ENCODE data around the gene GABBR2. TPM values are rescaled to one million over a fixed set of nuclear protein-coding genes. Genes with fewer than 3 reads are reported as not detected.

GABBR2 gene
- total RNA-seq, 1 experiment from 2014 or later: 0.33 TPM

GRCh38 chr9:98702340-98702739 lies 6.4 kb downstream of the GABBR2 start:
- CTCF ChIA-PET: no interaction called here
- no peak for TF ChIP-seq CTCF (IDR thresholded peaks at IDR 0.05; ENCODE audit: unreplicated experiment)
- no peak overlapping the region for H3K27ac Mint-ChIP-seq (ENCODE audit: unreplicated experiment)
- no peak overlapping the region for H3K4me3 Mint-ChIP-seq (ENCODE audit: low read depth, unreplicated experiment)
- no peak for DNase-seq
- BruUV-seq (replicated peaks): no TSS peak
- H3K36me3 Mint-ChIP-seq (ENCODE audit: insufficient read depth, unreplicated experiment): no peaks in the 10 kb centered on the region
- no peaks in the 10 kb centered on the region for H3K9me3 Mint-ChIP-seq (ENCODE audit: low read depth, unreplicated experiment)
- H3K4me1 Mint-ChIP-seq (ENCODE audit: low read depth, unreplicated experiment): no peaks in the 10 kb centered on the region
- intact Hi-C loops (cut with micrococcal nuclease; ENCODE audit: unreplicated experiment): loop anchor here (10.0 kb wide), 2 partner anchors 128 to 388 kb away; no protein-coding TSS in a partner anchor
- peaks cover 85% of the 10 kb centered on the region for H3K27me3 Mint-ChIP-seq (ENCODE audit: unreplicated experiment)

- peaks cover 79% of the 10 kb centered on the region for H3K27me3 Mint-ChIP-seq (ENCODE audit: unreplicated experiment)
- no peaks in the 10 kb centered on the region for H3K4me1 Mint-ChIP-seq (ENCODE audit: low read depth, unreplicated experiment)
- CTCF ChIA-PET: no interaction called here
- H3K27ac Mint-ChIP-seq (ENCODE audit: unreplicated experiment): no peak overlapping the region
- DNase-seq: no peak
- no peaks in the 10 kb centered on the region for H3K36me3 Mint-ChIP-seq (ENCODE audit: insufficient read depth, unreplicated experiment)
- H3K9me3 Mint-ChIP-seq (ENCODE audit: low read depth, unreplicated experiment): no peaks in the 10 kb centered on the region
- no peak overlapping the region for H3K4me3 Mint-ChIP-seq (ENCODE audit: low read depth, unreplicated experiment)
- intact Hi-C loops (cut with micrococcal nuclease; ENCODE audit: unreplicated experiment): loop anchor here (10.0 kb wide), 2 partner anchors 127 to 387 kb away; no protein-coding TSS in a partner anchor
- BruUV-seq (replicated peaks): no TSS peak
- TF ChIP-seq CTCF (IDR thresholded peaks at IDR 0.05; ENCODE audit: unreplicated experiment): no peak
These were observed 7.2 kb downstream of the GABBR2 start for GRCh38 chr9:98701576-98701975.

GRCh38 chr9:98700801-98701200 lies 7.9 kb downstream of the GABBR2 start:
- Mint-ChIP-seq H3K36me3 (ENCODE audit: insufficient read depth, unreplicated experiment) (no peaks in the 10 kb centered on the region), H3K4me3 (ENCODE audit: low read depth, unreplicated experiment) (no peak overlapping the region), H3K4me1 (ENCODE audit: low read depth, unreplicated experiment) (no peaks in the 10 kb centered on the region), H3K27me3 (ENCODE audit: unreplicated experiment) (peaks cover 79% of the 10 kb centered on the region), H3K27ac (ENCODE audit: unreplicated experiment) (no peak overlapping the region), H3K9me3 (ENCODE audit: low read depth, unreplicated experiment) (no peaks in the 10 kb centered on the region)
- intact Hi-C loops (cut with micrococcal nuclease; ENCODE audit: unreplicated experiment): loop anchor here (10.0 kb wide), 2 partner anchors 126 to 386 kb away; no protein-coding TSS in a partner anchor
- CTCF ChIA-PET: no interaction called here
- BruUV-seq (replicated peaks): no TSS peak
- no peak for DNase-seq
- no peak for TF ChIP-seq CTCF (IDR thresholded peaks at IDR 0.05; ENCODE audit: unreplicated experiment)

GRCh38 chr9:98698856-98699255 lies 9.9 kb downstream of the GABBR2 start:
- Mint-ChIP-seq H3K27me3 (ENCODE audit: unreplicated experiment) (peaks cover 79% of the 10 kb centered on the region), H3K9me3 (ENCODE audit: low read depth, unreplicated experiment) (no peaks in the 10 kb centered on the region), H3K27ac (ENCODE audit: unreplicated experiment) (no peak overlapping the region), H3K4me1 (ENCODE audit: low read depth, unreplicated experiment) (no peaks in the 10 kb centered on the region), H3K36me3 (ENCODE audit: insufficient read depth, unreplicated experiment) (no peaks in the 10 kb centered on the region), H3K4me3 (ENCODE audit: low read depth, unreplicated experiment) (no peak overlapping the region)
- CTCF ChIA-PET: no interaction called here
- intact Hi-C loops (cut with micrococcal nuclease; ENCODE audit: unreplicated experiment): no loop called here
- no peak for TF ChIP-seq CTCF (IDR thresholded peaks at IDR 0.05; ENCODE audit: unreplicated experiment)
- BruUV-seq (replicated peaks): no TSS peak
- no peak for DNase-seq
